ENCODE measurements around the gene STPG2. TPM values are rescaled to one million over a fixed set of nuclear protein-coding genes. Genes with fewer than 3 reads are reported as not detected.

STPG2 gene
- total and polyA plus RNA-seq, 2 of the 8 experiments (the other 6 are each of a cell fraction or from before 2014, with no cell fraction given): 0.03 TPM; not detected in 1

DNA sequence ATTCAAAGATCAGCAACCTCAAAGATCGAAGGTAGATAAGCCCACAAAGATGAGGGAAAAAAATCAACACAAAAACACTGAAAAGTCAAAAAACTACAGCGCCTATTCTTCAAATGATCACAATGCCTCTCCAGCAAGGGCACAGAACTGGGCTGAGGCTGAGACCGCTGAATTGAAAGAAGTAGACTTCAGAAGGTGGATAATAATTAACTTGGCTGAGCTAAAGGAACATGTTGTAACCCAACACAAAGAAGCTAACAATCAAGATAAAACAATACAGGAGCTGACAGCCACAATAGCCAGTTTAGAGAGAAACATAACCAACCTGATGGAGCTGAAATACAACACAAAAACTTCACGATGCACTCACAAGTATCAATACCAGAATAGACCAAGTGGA lies 231.1 kb downstream of the STPG2 start:
- no peaks in the 10 kb centered on the region; a peak in 1 of 4 replicates for H3K9me3 ChIP-seq (ENCODE audit: insufficient read depth in 2 of 2, low read depth in 1 of 2, low read length in 1 of 2)
- H3K79me2 ChIP-seq (ENCODE audit: control insufficient read depth in 1 of 2, insufficient read depth in 2 of 2, low read length in 2 of 2): no peaks in the 10 kb centered on the region
- no peak overlapping the region for H3K27ac ChIP-seq (ENCODE audit: low read depth, low read length)
- H3K23me2 ChIP-seq (ENCODE audit: low read depth, low read length): no peaks in the 10 kb centered on the region
- no peak overlapping the region for H4K5ac ChIP-seq (ENCODE audit: insufficient read length, low read depth, low read length)
- no peak overlapping the region for H3K14ac ChIP-seq (ENCODE audit: insufficient read length)
- H3K4me3 ChIP-seq (ENCODE audit: extremely low read depth in 1 of 4, insufficient read depth in 2 of 4, low read depth in 3 of 4, low read length in 4 of 4): no peak overlapping the region
- no peak overlapping the region for H3K18ac ChIP-seq (ENCODE audit: extremely low read depth, low read length)
- H3K56ac ChIP-seq (replicated peaks; ENCODE audit: insufficient read length, low read depth, low read length): no peak overlapping the region
- no peak overlapping the region for H3K4ac ChIP-seq (replicated peaks; ENCODE audit: insufficient read length, low read depth, low read length)
- H3K36me3 ChIP-seq (ENCODE audit: control insufficient read depth in 2 of 4, insufficient read depth in 4 of 4, low read length in 3 of 4): no peaks in the 10 kb centered on the region
- H3K9ac ChIP-seq (replicated peaks in 1 of 4; ENCODE audit: extremely low read depth in 1 of 4, low read depth in 3 of 4, low read length in 3 of 4): no peak overlapping the region
- no peak overlapping the region for H2BK20ac ChIP-seq (ENCODE audit: low read length)
- no peak overlapping the region for H4K91ac ChIP-seq (replicated peaks; ENCODE audit: insufficient read length, low read length)
- H4K20me1 ChIP-seq (replicated peaks in 1 of 2; ENCODE audit: control insufficient read depth in 1 of 2, insufficient read depth in 2 of 2, low read length in 2 of 2): no peaks in the 10 kb centered on the region
- no peak overlapping the region for H2BK12ac ChIP-seq (ENCODE audit: low read depth, low read length)
- no peak overlapping the region for H2BK5ac ChIP-seq (ENCODE audit: low read depth, low read length)
- H2AFZ ChIP-seq (ENCODE audit: low read length): no peak overlapping the region
- H2AK5ac ChIP-seq (ENCODE audit: low read depth, low read length): no peak overlapping the region
- no peak overlapping the region for H2BK15ac ChIP-seq (ENCODE audit: low read length)
- H3K79me1 ChIP-seq (ENCODE audit: low read depth, low read length): no peaks in the 10 kb centered on the region
- CTCF ChIA-PET (ENCODE audit: partially characterized antibody): interaction anchor here (1.7 to 2.3 kb wide), 2 partner anchors 37 to 75 kb away, joined by 4 to 7 read pairs; no protein-coding TSS in a partner anchor
- POLR2A ChIA-PET (ENCODE audit: partially characterized antibody): no interaction called here
- 0 out of 7 replicates have a peak, but pooled peaks cover 0 to 3% (median 0%) of the 10 kb centered on the region in 4 experiments for H3K4me1 ChIP-seq (replicated peaks in 1 of 4; ENCODE audit: control insufficient read depth in 3 of 4, insufficient read depth in 4 of 4, low read length in 3 of 4)
- DNase-seq (ENCODE audit: low read depth in 1 of 2, low spot score in 2 of 2): no peak
- no peak overlapping the region for H3K23ac ChIP-seq (ENCODE audit: insufficient read length)
- FAIRE-seq: no peak
- no peak overlapping the region for H4K8ac ChIP-seq (ENCODE audit: extremely low read depth, insufficient read depth, low read length)
- no peak overlapping the region for H2BK120ac ChIP-seq (replicated peaks; ENCODE audit: low read depth, low read length)
- no peaks in the 10 kb centered on the region for H3K27me3 ChIP-seq (replicated peaks in 1 of 4; ENCODE audit: control insufficient read depth in 3 of 4, extremely low read depth in 1 of 4, insufficient read depth in 3 of 4, low read length in 3 of 4)
- 99% methylated on average over 4 of the region's 4 CpGs; no CpG with 5 or more reads in 1 of the 2 experiments for WGBS, 2 experiments (ENCODE audit: extremely low coverage in 1 of 2, insufficient coverage in 1 of 2, insufficient read length in 1 of 2, insufficient replicate concordance in 2 of 2, low coverage in 1 of 2, low lambda C conversion rate in 2 of 2, missing lambda C conversion rate in 1 of 2)
- no peak overlapping the region for H3K4me2 ChIP-seq (ENCODE audit: insufficient read depth in 1 of 2, low read depth in 2 of 2, low read length in 2 of 2)
- no peak for TF ChIP-seq ASH2L (IDR thresholded peaks at IDR 0.05; ENCODE audit: low read length)
- TF ChIP-seq EP300 (IDR thresholded peaks at IDR 0.05; ENCODE audit: borderline replicate concordance in 1 of 2, low read depth in 2 of 2, low read length in 2 of 2): no peak
- TF ChIP-seq SRF (IDR thresholded peaks at IDR 0.05; ENCODE audit: low read depth, low read length): no peak
- TF ChIP-seq KDM4A (IDR thresholded peaks at IDR 0.05; ENCODE audit: low read depth, low read length, severe bottlenecking): no peak
- TF ChIP-seq NRF1 (IDR thresholded peaks at IDR 0.05; ENCODE audit: low read depth, low read length): no peak
- TF ChIP-seq ZNF274 (IDR thresholded peaks at IDR 0.05; ENCODE audit: borderline replicate concordance, extremely low read depth, low read length): no peak
- TF ChIP-seq SP2 (IDR thresholded peaks at IDR 0.05; ENCODE audit: low read length): no peak
- no peak for TF ChIP-seq CHD1 (IDR thresholded peaks at IDR 0.05; ENCODE audit: low read depth, low read length)
- no peak for TF ChIP-seq CHD2 (IDR thresholded peaks at IDR 0.05; ENCODE audit: low read length)
- no peak for TF ChIP-seq KDM5A (IDR thresholded peaks at IDR 0.05; ENCODE audit: low read length)
- TF ChIP-seq GABPA (IDR thresholded peaks at IDR 0.05; ENCODE audit: borderline replicate concordance, insufficient read depth, low read length): no peak
- TF ChIP-seq BCL11A (IDR thresholded peaks at IDR 0.05; ENCODE audit: low read depth in 2 of 2, low read length in 2 of 2): no peak
- no peak for TF ChIP-seq POU5F1 (IDR thresholded peaks at IDR 0.05; ENCODE audit: low read depth, low read length)
- TF ChIP-seq, protein P1, sequence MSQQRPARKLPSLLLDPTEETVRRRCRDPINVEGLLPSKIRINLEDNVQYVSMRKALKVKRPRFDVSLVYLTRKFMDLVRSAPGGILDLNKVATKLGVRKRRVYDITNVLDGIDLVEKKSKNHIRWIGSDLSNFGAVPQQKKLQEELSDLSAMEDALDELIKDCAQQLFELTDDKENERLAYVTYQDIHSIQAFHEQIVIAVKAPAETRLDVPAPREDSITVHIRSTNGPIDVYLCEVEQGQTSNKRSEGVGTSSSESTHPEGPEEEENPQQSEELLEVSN (IDR thresholded peaks at IDR 0.05): no peak
- no peak for TF ChIP-seq HDAC6 (IDR thresholded peaks at IDR 0.05; ENCODE audit: low read depth, low read length)

Measured in H1 (cell line).